HEK293 (cell line): Measurements from ENCODE around the gene AKNA.

Experiments used
- GFI1B ChIP-seq: fragments of 450-650 bp; formaldehyde crosslinking; IDR thresholded peaks from 2 replicates; pipeline ENCODE4 v1.5.1; 2016; ENCODE audit warnings: missing biosample characterization, missing genetic modification characterization
- GLIS2 ChIP-seq: fragments of 450-650 bp; formaldehyde crosslinking; IDR thresholded peaks from 2 replicates; pipeline ENCODE4 v1.5.1; 2016; ENCODE audit warnings: missing biosample characterization, missing genetic modification characterization
- SCRT1 ChIP-seq: fragments of 450-650 bp; formaldehyde crosslinking; IDR thresholded peaks from 2 replicates; pipeline ENCODE4 v1.5.1; 2016; ENCODE audit warnings: missing biosample characterization, missing genetic modification characterization, borderline replicate concordance
- SCRT2 ChIP-seq: fragments of 450-650 bp; formaldehyde crosslinking; IDR thresholded peaks from 2 replicates; pipeline ENCODE4 v1.5.1; 2016; ENCODE audit warnings: missing biosample characterization, missing genetic modification characterization
- ZNF175 ChIP-seq: fragments of 450-650 bp; formaldehyde crosslinking; IDR thresholded peaks from 2 replicates; pipeline ENCODE4 v1.5.1; 2016; ENCODE audit warnings: missing biosample characterization, missing genetic modification characterization
- ZNF239 ChIP-seq: fragments of 450-650 bp; formaldehyde crosslinking; IDR thresholded peaks from 2 replicates; pipeline ENCODE4 v1.5.1; 2016; ENCODE audit warnings: missing biosample characterization, missing genetic modification characterization
- ZNF48 ChIP-seq: fragments of 450-650 bp; formaldehyde crosslinking; IDR thresholded peaks from 2 replicates; pipeline ENCODE4 v1.5.1; 2016; ENCODE audit warnings: missing biosample characterization, missing genetic modification characterization
- ZNF558 ChIP-seq: fragments of 450-650 bp; formaldehyde crosslinking; IDR thresholded peaks from 2 replicates; pipeline ENCODE4 v1.5.1; 2016; ENCODE audit warnings: missing biosample characterization, missing genetic modification characterization
- TF ChIP-seq, protein P1 (sequence below): fragments of 450-650 bp; formaldehyde crosslinking; IDR thresholded peaks from 2 replicates; pipeline ENCODE4 v1.5.1; 2016; ENCODE audit warnings: missing biosample characterization, missing genetic modification characterization
- TF ChIP-seq, protein P2 (sequence below): fragments of 450-650 bp; formaldehyde crosslinking; IDR thresholded peaks from 2 replicates; pipeline ENCODE4 v1.5.1; 2016; ENCODE audit warnings: missing biosample characterization, missing genetic modification characterization
- TF ChIP-seq, protein P3 (sequence below): fragments of 450-650 bp; formaldehyde crosslinking; IDR thresholded peaks from 2 replicates; pipeline ENCODE4 v1.5.1; 2017; ENCODE audit warnings: missing biosample characterization, mild to moderate bottlenecking, missing genetic modification characterization, moderate library complexity
- TF ChIP-seq, protein P4 (sequence below): fragments of 450-650 bp; formaldehyde crosslinking; IDR thresholded peaks from 2 replicates; pipeline ENCODE4 v1.5.1; 2016; ENCODE audit warnings: missing biosample characterization, missing genetic modification characterization
- TF ChIP-seq, protein P5 (sequence below): fragments of 450-650 bp; formaldehyde crosslinking; IDR thresholded peaks from 2 replicates; pipeline ENCODE4 v1.5.1; 2016; ENCODE audit warnings: missing biosample characterization, missing genetic modification characterization, low read depth
- TF ChIP-seq, protein P6 (sequence below): fragments of 450-650 bp; formaldehyde crosslinking; IDR thresholded peaks from 2 replicates; pipeline ENCODE4 v1.5.1; 2016; ENCODE audit warnings: missing biosample characterization, missing genetic modification characterization
- TF ChIP-seq, protein P7 (sequence below): fragments of 450-650 bp; formaldehyde crosslinking; IDR thresholded peaks from 2 replicates; pipeline ENCODE4; 2016; ENCODE audit warnings: missing biosample characterization, missing genetic modification characterization

Gene AKNA

DNA sequence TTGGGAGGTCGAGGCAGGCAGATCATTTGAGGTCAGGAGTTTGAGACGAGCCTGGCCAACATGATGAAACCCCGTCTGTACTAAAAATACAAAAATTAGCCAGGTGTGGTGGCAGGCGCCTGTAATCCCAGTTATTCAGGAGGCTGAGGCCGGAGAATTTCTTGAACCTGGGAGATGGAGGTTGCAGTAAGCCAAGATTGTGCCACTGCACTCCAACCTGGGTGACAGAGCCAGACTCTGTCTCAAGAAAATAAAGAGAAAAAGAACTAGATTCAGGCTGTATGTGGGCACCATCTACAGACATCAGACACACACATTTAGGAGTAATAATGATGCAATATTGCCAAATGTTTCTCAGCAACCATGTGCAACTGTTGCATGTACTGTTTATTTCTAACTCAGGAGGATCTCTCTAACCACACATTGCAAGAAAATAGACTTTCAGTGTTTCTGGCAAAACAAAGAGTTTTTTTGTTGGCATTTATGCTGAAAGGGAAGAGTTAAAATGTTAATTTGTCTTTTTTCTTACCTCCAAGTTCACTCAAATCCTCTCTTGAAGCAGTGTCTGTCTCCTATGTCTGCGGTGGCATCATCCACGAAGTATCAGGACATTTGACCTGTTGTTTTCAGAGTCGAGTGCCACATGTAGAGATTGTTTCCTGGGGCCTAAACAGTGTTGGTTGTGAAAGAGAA is 70.0 kb downstream of the AKNA start (continued):
- TF ChIP-seq, protein P1, sequence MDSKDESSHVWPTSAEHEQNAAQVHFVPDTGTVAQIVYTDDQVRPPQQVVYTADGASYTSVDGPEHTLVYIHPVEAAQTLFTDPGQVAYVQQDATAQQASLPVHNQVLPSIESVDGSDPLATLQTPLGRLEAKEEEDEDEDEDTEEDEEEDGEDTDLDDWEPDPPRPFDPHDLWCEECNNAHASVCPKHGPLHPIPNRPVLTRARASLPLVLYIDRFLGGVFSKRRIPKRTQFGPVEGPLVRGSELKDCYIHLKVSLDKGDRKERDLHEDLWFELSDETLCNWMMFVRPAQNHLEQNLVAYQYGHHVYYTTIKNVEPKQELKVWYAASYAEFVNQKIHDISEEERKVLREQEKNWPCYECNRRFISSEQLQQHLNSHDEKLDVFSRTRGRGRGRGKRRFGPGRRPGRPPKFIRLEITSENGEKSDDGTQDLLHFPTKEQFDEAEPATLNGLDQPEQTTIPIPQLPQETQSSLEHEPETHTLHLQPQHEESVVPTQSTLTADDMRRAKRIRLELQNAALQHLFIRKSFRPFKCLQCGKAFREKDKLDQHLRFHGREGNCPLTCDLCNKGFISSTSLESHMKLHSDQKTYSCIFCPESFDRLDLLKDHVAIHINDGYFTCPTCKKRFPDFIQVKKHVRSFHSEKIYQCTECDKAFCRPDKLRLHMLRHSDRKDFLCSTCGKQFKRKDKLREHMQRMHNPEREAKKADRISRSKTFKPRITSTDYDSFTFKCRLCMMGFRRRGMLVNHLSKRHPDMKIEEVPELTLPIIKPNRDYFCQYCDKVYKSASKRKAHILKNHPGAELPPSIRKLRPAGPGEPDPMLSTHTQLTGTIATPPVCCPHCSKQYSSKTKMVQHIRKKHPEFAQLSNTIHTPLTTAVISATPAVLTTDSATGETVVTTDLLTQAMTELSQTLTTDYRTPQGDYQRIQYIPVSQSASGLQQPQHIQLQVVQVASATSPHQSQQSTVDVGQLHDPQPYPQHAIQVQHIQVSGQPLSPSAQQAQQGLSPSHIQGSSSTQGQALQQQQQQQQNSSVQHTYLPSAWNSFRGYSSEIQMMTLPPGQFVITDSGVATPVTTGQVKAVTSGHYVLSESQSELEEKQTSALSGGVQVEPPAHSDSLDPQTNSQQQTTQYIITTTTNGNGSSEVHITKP (tag by site-specific recombination) = peak; percentile 90
- TF ChIP-seq, protein P2, sequence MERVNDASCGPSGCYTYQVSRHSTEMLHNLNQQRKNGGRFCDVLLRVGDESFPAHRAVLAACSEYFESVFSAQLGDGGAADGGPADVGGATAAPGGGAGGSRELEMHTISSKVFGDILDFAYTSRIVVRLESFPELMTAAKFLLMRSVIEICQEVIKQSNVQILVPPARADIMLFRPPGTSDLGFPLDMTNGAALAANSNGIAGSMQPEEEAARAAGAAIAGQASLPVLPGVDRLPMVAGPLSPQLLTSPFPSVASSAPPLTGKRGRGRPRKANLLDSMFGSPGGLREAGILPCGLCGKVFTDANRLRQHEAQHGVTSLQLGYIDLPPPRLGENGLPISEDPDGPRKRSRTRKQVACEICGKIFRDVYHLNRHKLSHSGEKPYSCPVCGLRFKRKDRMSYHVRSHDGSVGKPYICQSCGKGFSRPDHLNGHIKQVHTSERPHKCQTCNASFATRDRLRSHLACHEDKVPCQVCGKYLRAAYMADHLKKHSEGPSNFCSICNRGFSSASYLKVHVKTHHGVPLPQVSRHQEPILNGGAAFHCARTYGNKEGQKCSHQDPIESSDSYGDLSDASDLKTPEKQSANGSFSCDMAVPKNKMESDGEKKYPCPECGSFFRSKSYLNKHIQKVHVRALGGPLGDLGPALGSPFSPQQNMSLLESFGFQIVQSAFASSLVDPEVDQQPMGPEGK (tag by site-specific recombination) = no peak
- peak; percentile 98 for TF ChIP-seq SCRT2 (tag by site-specific recombination)
- TF ChIP-seq GLIS2 (tag by site-specific recombination) = no peak
- TF ChIP-seq ZNF239 = no peak
- TF ChIP-seq, protein P3, sequence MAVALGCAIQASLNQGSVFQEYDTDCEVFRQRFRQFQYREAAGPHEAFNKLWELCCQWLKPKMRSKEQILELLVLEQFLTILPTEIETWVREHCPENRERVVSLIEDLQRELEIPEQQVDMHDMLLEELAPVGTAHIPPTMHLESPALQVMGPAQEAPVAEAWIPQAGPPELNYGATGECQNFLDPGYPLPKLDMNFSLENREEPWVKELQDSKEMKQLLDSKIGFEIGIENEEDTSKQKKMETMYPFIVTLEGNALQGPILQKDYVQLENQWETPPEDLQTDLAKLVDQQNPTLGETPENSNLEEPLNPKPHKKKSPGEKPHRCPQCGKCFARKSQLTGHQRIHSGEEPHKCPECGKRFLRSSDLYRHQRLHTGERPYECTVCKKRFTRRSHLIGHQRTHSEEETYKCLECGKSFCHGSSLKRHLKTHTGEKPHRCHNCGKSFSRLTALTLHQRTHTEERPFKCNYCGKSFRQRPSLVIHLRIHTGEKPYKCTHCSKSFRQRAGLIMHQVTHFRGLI = no peak
- TF ChIP-seq ZNF175 (tag by site-specific recombination) = no peak
- TF ChIP-seq, protein P4, sequence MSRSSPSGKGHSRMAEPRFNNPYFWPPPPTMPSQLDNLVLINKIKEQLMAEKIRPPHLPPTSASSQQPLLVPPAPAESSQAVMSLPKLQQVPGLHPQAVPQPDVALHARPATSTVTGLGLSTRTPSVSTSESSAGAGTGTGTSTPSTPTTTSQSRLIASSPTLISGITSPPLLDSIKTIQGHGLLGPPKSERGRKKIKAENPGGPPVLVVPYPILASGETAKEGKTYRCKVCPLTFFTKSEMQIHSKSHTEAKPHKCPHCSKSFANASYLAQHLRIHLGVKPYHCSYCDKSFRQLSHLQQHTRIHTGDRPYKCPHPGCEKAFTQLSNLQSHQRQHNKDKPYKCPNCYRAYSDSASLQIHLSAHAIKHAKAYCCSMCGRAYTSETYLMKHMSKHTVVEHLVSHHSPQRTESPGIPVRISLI (tag by site-specific recombination) = no peak
- TF ChIP-seq ZNF48 (tag by site-specific recombination) = no peak
- TF ChIP-seq, protein P5, sequence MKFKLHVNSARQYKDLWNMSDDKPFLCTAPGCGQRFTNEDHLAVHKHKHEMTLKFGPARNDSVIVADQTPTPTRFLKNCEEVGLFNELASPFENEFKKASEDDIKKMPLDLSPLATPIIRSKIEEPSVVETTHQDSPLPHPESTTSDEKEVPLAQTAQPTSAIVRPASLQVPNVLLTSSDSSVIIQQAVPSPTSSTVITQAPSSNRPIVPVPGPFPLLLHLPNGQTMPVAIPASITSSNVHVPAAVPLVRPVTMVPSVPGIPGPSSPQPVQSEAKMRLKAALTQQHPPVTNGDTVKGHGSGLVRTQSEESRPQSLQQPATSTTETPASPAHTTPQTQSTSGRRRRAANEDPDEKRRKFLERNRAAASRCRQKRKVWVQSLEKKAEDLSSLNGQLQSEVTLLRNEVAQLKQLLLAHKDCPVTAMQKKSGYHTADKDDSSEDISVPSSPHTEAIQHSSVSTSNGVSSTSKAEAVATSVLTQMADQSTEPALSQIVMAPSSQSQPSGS (tag by site-specific recombination) = peak; percentile 76
- TF ChIP-seq SCRT1 (tag by site-specific recombination) = peak; percentile 55; the same call in 1 of the 2 replicates
- no peak for TF ChIP-seq GFI1B (tag by site-specific recombination)
- TF ChIP-seq, protein P6, sequence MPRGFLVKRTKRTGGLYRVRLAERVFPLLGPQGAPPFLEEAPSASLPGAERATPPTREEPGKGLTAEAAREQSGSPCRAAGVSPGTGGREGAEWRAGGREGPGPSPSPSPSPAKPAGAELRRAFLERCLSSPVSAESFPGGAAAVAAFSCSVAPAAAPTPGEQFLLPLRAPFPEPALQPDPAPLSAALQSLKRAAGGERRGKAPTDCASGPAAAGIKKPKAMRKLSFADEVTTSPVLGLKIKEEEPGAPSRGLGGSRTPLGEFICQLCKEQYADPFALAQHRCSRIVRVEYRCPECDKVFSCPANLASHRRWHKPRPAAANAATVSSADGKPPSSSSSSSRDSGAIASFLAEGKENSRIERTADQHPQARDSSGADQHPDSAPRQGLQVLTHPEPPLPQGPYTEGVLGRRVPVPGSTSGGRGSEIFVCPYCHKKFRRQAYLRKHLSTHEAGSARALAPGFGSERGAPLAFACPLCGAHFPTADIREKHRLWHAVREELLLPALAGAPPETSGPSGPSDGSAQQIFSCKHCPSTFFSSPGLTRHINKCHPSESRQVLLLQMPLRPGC = no peak
- peak; percentile 59; the same call in 1 of the 2 replicates for TF ChIP-seq ZNF558 (tag by site-specific recombination)
- TF ChIP-seq, protein P7, sequence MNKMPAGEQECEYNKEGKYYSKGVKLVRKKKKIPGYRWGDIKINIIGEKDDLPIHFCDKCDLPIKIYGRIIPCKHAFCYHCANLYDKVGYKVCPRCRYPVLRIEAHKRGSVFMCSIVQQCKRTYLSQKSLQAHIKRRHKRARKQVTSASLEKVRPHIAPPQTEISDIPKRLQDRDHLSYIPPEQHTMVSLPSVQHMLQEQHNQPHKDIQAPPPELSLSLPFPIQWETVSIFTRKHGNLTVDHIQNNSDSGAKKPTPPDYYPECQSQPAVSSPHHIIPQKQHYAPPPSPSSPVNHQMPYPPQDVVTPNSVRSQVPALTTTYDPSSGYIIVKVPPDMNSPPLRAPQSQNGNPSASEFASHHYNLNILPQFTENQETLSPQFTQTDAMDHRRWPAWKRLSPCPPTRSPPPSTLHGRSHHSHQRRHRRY = no peak
